Activated CD8-positive, alpha-beta memory T cell treated with anti-CD3 and anti-CD28 coated beads for 36 hours (primary cell): ENCODE data around the gene MARCO. TPM values are rescaled to one million over a fixed set of nuclear protein-coding genes. Genes with fewer than 3 reads are reported as not detected.

ENCODE experiments used
- CTCF ChIA-PET: fragments of 350-600 bp; sonication (Branson Sonifier 250); formaldehyde crosslinking; loops from one replicate; lab custom pipeline; 2021; ENCODE audit warnings: antibody characterized with exemption; lab: Charles Lee
- POLR2A ChIA-PET: fragments of 350-600 bp; sonication (Branson Sonifier 250); formaldehyde crosslinking; loops from one replicate; lab custom pipeline; 2021; ENCODE audit warnings: antibody characterized with exemption; lab: Charles Lee
- total RNA-seq, 2 experiments: library from RNA; stranded (reverse); gene quantifications; one replicate each; pipeline ENCODE4 v1.2.3, GENCODE V29; 2021

MARCO gene
- not detected for total RNA-seq

- POLR2A ChIA-PET: no interaction called here
- CTCF ChIA-PET: no interaction called here
Observed at GRCh38 chr2:118942031-118942430, at the start of gene MARCO. MARCO (plus strand) TSS chr2:118942194; CDS start chr2:118942301, 107 bp downstream.

GRCh38 chr2:118893100-118893499, 48.9 kb upstream of the MARCO start:
- CTCF ChIA-PET: no interaction called here
- POLR2A ChIA-PET: no interaction called here

GRCh38 chr2:118902266-118903028, 39.5 kb upstream of the MARCO start:
- ChIA-PET CTCF (no interaction called here), POLR2A (no interaction called here)

GRCh38 chr2:118903029-118903351, 39.0 kb upstream of the MARCO start:
- CTCF ChIA-PET: no interaction called here

GRCh38 chr2:118903551-118904479, 38.2 kb upstream of the MARCO start:
- ChIA-PET POLR2A (no interaction called here), CTCF (no interaction called here)

More at GRCh38 chr2:118903029-118903351, 39.0 kb upstream of the MARCO start:
- POLR2A ChIA-PET: no interaction called here

- ChIA-PET POLR2A (no interaction called here), CTCF (no interaction called here)
Observed at GRCh38 chr2:118905206-118905605, 36.8 kb upstream of the MARCO start.

- POLR2A ChIA-PET: no interaction called here
Observed at GRCh38 chr2:118906186-118906585, 35.8 kb upstream of the MARCO start.

GRCh38 chr2:118907759-118908158, 34.2 kb upstream of the MARCO start:
- POLR2A ChIA-PET: no interaction called here

More at GRCh38 chr2:118906186-118906585, 35.8 kb upstream of the MARCO start:
- CTCF ChIA-PET: no interaction called here

GRCh38 chr2:118909191-118909590, 32.8 kb upstream of the MARCO start:
- ChIA-PET CTCF (no interaction called here), POLR2A (no interaction called here)

More at GRCh38 chr2:118907759-118908158, 34.2 kb upstream of the MARCO start:
- CTCF ChIA-PET: interaction anchor here (0.7 kb wide), 1 partner anchor 42 kb away, joined by 3 read pairs; no protein-coding TSS in a partner anchor

GRCh38 chr2:118911166-118911856, 30.7 kb upstream of the MARCO start:
- CTCF ChIA-PET: no interaction called here
- POLR2A ChIA-PET: no interaction called here

- POLR2A ChIA-PET: no interaction called here
- CTCF ChIA-PET: no interaction called here
Observed at GRCh38 chr2:118911936-118912335, 30.1 kb upstream of the MARCO start.

- CTCF ChIA-PET: no interaction called here
- POLR2A ChIA-PET: no interaction called here
Observed at GRCh38 chr2:118913131-118913802, 28.7 kb upstream of the MARCO start.

GRCh38 chr2:118913803-118914645, 28.0 kb upstream of the MARCO start:
- POLR2A ChIA-PET: no interaction called here
- CTCF ChIA-PET: no interaction called here

GRCh38 chr2:118914721-118915453, 27.1 kb upstream of the MARCO start:
- ChIA-PET CTCF (no interaction called here), POLR2A (no interaction called here)

GRCh38 chr2:118918017-118918416, 24.0 kb upstream of the MARCO start:
- ChIA-PET CTCF (interaction anchor here (0.9 kb wide), 1 partner anchor 37 kb away, joined by 3 read pairs; no protein-coding TSS in a partner anchor), POLR2A (no interaction called here)

GRCh38 chr2:118921646-118922045, 20.3 kb upstream of the MARCO start:
- ChIA-PET POLR2A (no interaction called here), CTCF (no interaction called here)

GRCh38 chr2:118922254-118922653, 19.7 kb upstream of the MARCO start:
- POLR2A ChIA-PET: no interaction called here

GRCh38 chr2:118923371-118923770, 18.6 kb upstream of the MARCO start:
- CTCF ChIA-PET: no interaction called here
- POLR2A ChIA-PET: no interaction called here

More at GRCh38 chr2:118922254-118922653, 19.7 kb upstream of the MARCO start:
- CTCF ChIA-PET: no interaction called here
